DMS79 (cell line): Measurements from ENCODE around the gene OR8G1.
"Not testable (repeated sequence)": the region's sequence is repeated elsewhere in the genome, so short reads cannot be mapped to it uniquely, and the experiment has no call there.

Source experiments
- DNase-seq: peaks from one replicate; lab custom pipeline; 2025; lab: John Stamatoyannopoulos, UW

Gene OR8G1

GRCh38 chr11:124238512-124238911 is 2.4 kb upstream of the OR8G1 start:
- no peak for DNase-seq

GRCh38 chr11:124249869-124250268 is 9.0 kb downstream of the OR8G1 start:
- DNase-seq, result not testable (repeated sequence)

- no peak for DNase-seq
Measured at GRCh38 chr11:124256076-124256475, 15.2 kb downstream of the OR8G1 start, which contains the start of gene OR8G5. OR8G5 (plus strand) TSS chr11:124256376; CDS start chr11:124264932, 8,556 bp downstream.

- not testable (repeated sequence) for DNase-seq
Measured at GRCh38 chr11:124265041-124265440, 24.1 kb downstream of the OR8G1 start.

GRCh38 chr11:124270886-124271285 is 30.0 kb downstream of the OR8G1 start:
- not testable (repeated sequence) for DNase-seq

GRCh38 chr11:124274000-124274399 is 33.1 kb downstream of the OR8G1 start:
- no peak for DNase-seq

GRCh38 chr11:124276081-124276480 is 35.2 kb downstream of the OR8G1 start:
- DNase-seq, result no peak

GRCh38 chr11:124277207-124277606 is 36.3 kb downstream of the OR8G1 start:
- no peak for DNase-seq

- DNase-seq, result no peak
Measured at GRCh38 chr11:124277804-124278203, 36.9 kb downstream of the OR8G1 start.

GRCh38 chr11:124278261-124278660 is 37.4 kb downstream of the OR8G1 start:
- no peak for DNase-seq

- no peak for DNase-seq
Measured at GRCh38 chr11:124285610-124286344, 44.9 kb downstream of the OR8G1 start.

GRCh38 chr11:124294687-124295086 is 53.8 kb downstream of the OR8G1 start:
- DNase-seq, result no peak

GRCh38 chr11:124296016-124296415 is 55.1 kb downstream of the OR8G1 start:
- no peak for DNase-seq

- DNase-seq, result no peak
Measured at GRCh38 chr11:124297921-124298320, 57.0 kb downstream of the OR8G1 start.

GRCh38 chr11:124301548-124301947 is 60.7 kb downstream of the OR8G1 start:
- no peak for DNase-seq

GRCh38 chr11:124302347-124303125 is 61.6 kb downstream of the OR8G1 start:
- DNase-seq, result no peak
